GM06990 (cell line): ENCODE measurements around the gene DNAJB6.
"Not testable (repeated sequence)": the region's sequence is repeated elsewhere in the genome, so short reads cannot be mapped to it uniquely, and the experiment has no call there.

Source experiments
- DNase-seq: peaks from one replicate; pipeline ENCODE4 v3.0.0-alpha.2; 2011; ENCODE audit not compliant: insufficient read length; ENCODE audit errors: extremely low read depth
- H3K27me3 ChIP-seq: replicated peaks from 2 replicates; pipeline ENCODE4 v1.6.0; 2011; ENCODE audit warnings: low read length; ENCODE audit not compliant: control insufficient read depth, insufficient read depth
- H3K36me3 ChIP-seq: 2 replicates; pipeline ENCODE4 v1.5.1; 2011; ENCODE audit warnings: low read length; ENCODE audit not compliant: control insufficient read depth, insufficient read depth
- H3K4me3 ChIP-seq: replicated peaks from 2 replicates; pipeline ENCODE4 v1.5.1; 2011; ENCODE audit warnings: low read depth, mild to moderate bottlenecking, control low read depth, low read length
- CTCF ChIP-seq: IDR thresholded peaks from 2 replicates; pipeline ENCODE4 v1.5.1; 2011; ENCODE audit warnings: low read length, control low read depth, mild to moderate bottlenecking, inconsistent platforms; ENCODE audit not compliant: insufficient read depth, poor library complexity, severe bottlenecking

DNAJB6 gene

DNA sequence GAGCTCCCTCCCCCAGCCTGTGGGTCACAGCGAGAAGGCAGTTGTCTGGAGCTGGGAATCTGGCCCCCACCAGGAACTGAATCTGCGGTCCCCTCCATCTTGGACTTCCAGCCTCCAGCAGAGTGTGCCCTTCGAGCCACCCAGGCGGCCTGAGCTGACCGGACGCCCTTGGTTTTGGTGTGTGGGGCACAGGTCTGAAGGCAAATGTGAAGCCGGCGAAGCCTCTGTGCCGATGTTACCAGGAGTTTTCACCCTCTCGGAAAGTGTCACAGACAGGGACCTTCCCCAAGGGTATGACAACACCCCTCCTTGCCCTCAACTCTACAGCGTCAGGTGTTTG lies 109.1 kb downstream of the DNAJB6 start:
- Histone ChIP-seq H3K4me3 (no peak overlapping the region), H3K27me3 (no peaks in the 10 kb centered on the region; the same call in 1 of the 2 replicates), H3K36me3 (no peaks in the 10 kb centered on the region)
- no peak for TF ChIP-seq CTCF
- DNase-seq, result no peak

DNA sequence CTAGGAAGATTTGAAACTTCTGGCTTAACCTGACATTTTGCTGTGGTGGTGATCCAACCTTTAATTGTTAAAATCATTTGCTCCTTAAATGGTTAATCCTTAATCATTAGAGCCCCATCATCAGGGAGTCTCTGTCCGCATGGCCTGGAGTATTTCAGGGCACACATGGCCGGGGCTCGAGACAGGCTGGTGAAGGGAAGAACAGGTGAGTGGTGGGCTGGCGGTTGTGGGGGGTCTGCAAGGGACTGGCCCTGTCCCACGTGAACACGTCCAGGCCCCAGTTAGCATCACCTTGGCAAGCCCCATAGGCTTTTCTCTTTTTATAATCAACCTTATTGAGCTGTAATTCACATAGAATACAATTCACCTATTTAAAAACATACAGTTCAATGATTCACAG lies 109.5 kb downstream of the DNAJB6 start:
- H3K27me3 ChIP-seq, result no peaks in the 10 kb centered on the region; the same call in 1 of the 2 replicates
- no peak for TF ChIP-seq CTCF
- H3K4me3 ChIP-seq, result no peak overlapping the region
- no peak for DNase-seq
- H3K36me3 ChIP-seq, result no peaks in the 10 kb centered on the region

GRCh38 chr7:157454003-157454402 lies 117.2 kb downstream of the DNAJB6 start:
- H3K4me3 ChIP-seq, H3K27me3 ChIP-seq, H3K36me3 ChIP-seq, DNase-seq: not testable (repeated sequence)

GRCh38 chr7:157457355-157458253 lies 120.8 kb downstream of the DNAJB6 start:
- no peak for TF ChIP-seq CTCF
- H3K27me3 ChIP-seq, result no peaks in the 10 kb centered on the region
- no peaks in the 10 kb centered on the region for H3K36me3 ChIP-seq
- DNase-seq, result no peak
- no peak overlapping the region for H3K4me3 ChIP-seq

- DNase-seq, result no peak
- no peak for TF ChIP-seq CTCF
- H3K27me3 ChIP-seq, result no peaks in the 10 kb centered on the region
- H3K4me3 ChIP-seq, result no peak overlapping the region
- H3K36me3 ChIP-seq, result no peaks in the 10 kb centered on the region
Measured at GRCh38 chr7:157458254-157458633, 121.4 kb downstream of the DNAJB6 start.

- Histone ChIP-seq H3K27me3 (no peaks in the 10 kb centered on the region), H3K36me3 (no peaks in the 10 kb centered on the region), H3K4me3 (no peak overlapping the region)
- no peak for DNase-seq
- TF ChIP-seq CTCF, result no peak
Measured at GRCh38 chr7:157459966-157460365, 123.2 kb downstream of the DNAJB6 start.
